ENCODE measurements around the gene STRIT1.

DNA sequence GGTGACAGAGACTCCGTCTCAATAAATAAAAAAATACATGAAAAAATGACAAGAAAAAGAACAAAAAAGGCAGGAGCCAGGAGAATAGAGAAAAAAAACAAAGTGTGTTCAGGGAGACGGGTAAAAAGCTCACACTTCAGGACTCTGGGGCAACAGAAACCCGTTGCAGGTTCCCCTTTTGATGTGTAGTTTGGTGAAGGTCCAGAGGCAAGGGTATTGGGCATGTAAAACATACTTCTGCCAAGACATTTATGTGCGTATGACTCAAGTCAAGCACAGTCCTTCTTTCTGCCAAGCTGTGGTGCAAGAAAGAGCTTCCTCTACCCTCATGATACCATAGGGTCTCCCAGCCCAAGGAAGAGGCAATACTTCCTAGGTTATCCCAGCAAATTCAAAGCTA lies 33.4 kb upstream of the STRIT1 start:
- TF ChIP-seq CTBP1 (IDR thresholded peaks at IDR 0.05; ENCODE audit: borderline replicate concordance) (no peak), FOXM1 (IDR thresholded peaks at IDR 0.05; ENCODE audit: borderline replicate concordance) (no peak), ELF4 (IDR thresholded peaks at IDR 0.05) (no peak), SUZ12 (IDR thresholded peaks at IDR 0.05) (no peak), SP1 (IDR thresholded peaks at IDR 0.05) (no peak), BHLHE40 (IDR thresholded peaks at IDR 0.05; ENCODE audit: borderline replicate concordance) (no peak), NFRKB (IDR thresholded peaks at IDR 0.05) (no peak), TARDBP (IDR thresholded peaks at IDR 0.05) (no peak), HDGF (IDR thresholded peaks at IDR 0.05; ENCODE audit: borderline replicate concordance) (no peak), ZNF384 (IDR thresholded peaks at IDR 0.05) (no peak), ARNT (IDR thresholded peaks at IDR 0.05) (no peak), FOXK2 (IDR thresholded peaks at IDR 0.05) (no peak)
- TF ChIP-seq, protein P1, sequence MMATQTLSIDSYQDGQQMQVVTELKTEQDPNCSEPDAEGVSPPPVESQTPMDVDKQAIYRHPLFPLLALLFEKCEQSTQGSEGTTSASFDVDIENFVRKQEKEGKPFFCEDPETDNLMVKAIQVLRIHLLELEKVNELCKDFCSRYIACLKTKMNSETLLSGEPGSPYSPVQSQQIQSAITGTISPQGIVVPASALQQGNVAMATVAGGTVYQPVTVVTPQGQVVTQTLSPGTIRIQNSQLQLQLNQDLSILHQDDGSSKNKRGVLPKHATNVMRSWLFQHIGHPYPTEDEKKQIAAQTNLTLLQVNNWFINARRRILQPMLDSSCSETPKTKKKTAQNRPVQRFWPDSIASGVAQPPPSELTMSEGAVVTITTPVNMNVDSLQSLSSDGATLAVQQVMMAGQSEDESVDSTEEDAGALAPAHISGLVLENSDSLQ (IDR thresholded peaks at IDR 0.05): no peak

Measured in HEK293T (cell line).